ENCODE data around the gene LIME1.

The LIME1 gene

DNA sequence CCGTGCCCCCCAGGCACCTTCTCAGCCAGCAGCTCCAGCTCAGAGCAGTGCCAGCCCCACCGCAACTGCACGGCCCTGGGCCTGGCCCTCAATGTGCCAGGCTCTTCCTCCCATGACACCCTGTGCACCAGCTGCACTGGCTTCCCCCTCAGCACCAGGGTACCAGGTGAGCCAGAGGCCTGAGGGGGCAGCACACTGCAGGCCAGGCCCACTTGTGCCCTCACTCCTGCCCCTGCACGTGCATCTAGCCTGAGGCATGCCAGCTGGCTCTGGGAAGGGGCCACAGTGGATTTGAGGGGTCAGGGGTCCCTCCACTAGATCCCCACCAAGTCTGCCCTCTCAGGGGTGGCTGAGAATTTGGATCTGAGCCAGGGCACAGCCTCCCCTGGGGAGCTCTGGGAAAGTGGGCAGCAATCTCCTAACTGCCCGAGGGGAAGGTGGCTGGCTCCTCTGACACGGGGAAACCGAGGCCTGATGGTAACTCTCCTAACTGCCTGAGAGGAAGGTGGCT is 39.1 kb upstream of the LIME1 start:
- no peak for DNase-seq

DNA sequence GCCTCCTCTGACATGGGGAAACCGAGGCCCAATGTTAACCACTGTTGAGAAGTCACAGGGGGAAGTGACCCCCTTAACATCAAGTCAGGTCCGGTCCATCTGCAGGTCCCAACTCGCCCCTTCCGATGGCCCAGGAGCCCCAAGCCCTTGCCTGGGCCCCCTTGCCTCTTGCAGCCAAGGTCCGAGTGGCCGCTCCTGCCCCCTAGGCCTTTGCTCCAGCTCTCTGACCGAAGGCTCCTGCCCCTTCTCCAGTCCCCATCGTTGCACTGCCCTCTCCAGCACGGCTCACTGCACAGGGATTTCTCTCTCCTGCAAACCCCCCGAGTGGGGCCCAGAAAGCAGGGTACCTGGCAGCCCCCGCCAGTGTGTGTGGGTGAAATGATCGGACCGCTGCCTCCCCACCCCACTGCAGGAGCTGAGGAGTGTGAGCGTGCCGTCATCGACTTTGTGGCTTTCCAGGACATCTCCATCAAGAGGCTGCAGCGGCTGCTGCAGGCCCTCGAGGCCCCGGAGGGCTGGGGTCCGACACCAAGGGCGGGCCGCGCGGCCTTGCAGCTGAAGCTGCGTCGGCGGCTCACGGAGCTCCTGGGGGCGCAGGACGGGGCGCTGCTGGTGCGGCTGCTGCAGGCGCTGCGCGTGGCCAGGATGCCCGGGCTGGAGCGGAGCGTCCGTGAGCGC is 38.5 kb upstream of the LIME1 start:
- no peak for DNase-seq

- no peak for DNase-seq
Measured at GRCh38 chr20:63698739-63699465, 37.6 kb upstream of the LIME1 start.

DNA sequence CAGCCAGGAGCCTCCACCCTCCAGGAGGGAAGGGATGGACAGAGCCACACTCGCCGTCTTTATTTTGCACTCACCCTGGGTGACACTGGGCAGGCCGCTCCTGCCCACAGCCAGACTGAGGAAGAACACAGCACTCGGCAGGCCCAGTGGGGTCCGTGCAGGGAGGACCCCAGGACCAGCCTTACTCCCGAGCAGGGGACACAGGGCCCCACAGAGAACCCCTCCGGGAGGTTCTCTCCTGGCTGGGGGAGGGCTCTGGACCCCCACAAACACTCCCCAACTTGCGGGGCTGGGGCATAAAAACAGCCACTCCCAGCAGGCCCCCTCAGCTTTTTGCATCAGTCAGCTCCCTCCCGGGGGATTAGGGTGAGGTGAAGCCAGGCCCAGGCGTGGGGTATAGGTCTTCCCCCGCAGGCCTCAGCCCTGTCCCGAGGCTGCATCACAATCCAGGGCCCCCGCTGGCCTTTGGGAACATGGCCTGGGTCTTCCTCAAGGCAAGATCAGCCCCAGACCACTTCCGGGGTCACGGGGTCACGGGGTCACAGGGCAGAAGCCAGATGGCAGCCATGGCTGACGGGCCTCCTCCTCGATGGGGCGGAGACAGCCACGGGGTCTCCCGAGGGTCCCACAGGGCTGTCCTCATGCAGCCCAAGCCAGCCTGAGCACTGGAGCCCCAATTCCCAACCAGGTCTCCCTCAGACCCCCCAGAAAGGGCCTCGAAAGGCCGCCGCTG is 36.8 kb upstream of the LIME1 start:
- no peak for DNase-seq

- no peak for DNase-seq
Measured at GRCh38 chr20:63700199-63701050, 36.0 kb upstream of the LIME1 start.

GRCh38 chr20:63701051-63701328 is 35.5 kb upstream of the LIME1 start:
- DNase-seq = no peak

GRCh38 chr20:63701329-63702035 is 35.0 kb upstream of the LIME1 start:
- DNase-seq = no peak

GRCh38 chr20:63702036-63702665 is 34.3 kb upstream of the LIME1 start:
- DNase-seq = no peak

DNA sequence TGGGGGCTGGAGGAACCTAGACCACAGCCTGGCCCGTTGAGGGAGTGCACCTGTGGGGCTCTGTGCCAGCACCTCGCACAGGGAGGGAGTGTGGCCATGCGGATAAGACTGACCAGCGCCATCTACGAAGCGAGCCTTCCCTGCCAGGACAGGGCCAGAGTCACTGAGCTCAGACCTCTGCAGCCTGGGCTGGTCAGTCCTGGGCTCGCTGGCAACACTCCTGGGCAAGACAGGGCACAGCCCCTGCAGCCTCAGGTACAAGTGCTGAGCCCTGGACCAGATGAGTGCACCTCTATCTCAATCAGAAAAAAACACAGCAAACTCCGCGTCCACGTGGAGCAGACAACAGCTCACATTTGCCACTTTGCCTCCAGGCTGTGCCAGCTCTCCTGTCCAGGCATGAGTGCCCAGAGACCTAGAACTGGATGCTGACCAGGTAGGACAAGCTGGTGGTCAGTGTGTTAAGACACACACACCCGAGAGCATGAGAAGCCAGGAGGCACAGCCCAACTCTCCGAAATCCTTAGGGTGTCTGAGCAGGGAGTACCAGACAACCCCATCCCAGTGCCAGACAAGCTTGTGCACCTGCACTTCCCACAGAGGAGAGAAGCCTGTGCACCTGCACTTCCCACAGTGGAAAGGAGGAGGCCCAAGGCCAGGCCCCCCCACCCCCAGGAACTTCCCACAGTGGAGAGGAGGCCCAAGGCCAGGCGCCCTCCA is 33.6 kb upstream of the LIME1 start:
- DNase-seq = no peak

GRCh38 chr20:63703471-63703975 is 32.9 kb upstream of the LIME1 start:
- DNase-seq = no peak

- DNase-seq = no peak
Measured at GRCh38 chr20:63703976-63704748, 32.3 kb upstream of the LIME1 start.

DNA sequence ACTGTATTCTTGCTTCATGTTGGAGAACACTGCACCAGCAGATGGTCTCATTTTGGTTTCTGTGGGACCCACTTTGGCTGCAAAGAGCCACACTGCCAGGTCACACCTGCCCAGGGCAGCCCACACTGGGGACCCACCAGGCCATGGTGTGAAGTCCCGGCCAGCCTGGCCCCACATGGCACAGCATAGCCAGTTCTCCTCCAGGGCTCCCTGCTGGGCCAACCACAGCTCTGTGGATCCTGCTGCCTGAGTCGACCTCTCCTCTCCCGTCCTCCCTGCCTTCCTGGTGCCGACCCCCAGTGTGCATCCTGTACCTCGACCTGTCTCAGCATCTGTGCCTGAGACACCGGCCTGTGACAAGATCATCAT is 31.7 kb upstream of the LIME1 start:
- DNase-seq = no peak

- DNase-seq = no peak
Measured at GRCh38 chr20:63705232-63706026, 31.0 kb upstream of the LIME1 start.

DNA sequence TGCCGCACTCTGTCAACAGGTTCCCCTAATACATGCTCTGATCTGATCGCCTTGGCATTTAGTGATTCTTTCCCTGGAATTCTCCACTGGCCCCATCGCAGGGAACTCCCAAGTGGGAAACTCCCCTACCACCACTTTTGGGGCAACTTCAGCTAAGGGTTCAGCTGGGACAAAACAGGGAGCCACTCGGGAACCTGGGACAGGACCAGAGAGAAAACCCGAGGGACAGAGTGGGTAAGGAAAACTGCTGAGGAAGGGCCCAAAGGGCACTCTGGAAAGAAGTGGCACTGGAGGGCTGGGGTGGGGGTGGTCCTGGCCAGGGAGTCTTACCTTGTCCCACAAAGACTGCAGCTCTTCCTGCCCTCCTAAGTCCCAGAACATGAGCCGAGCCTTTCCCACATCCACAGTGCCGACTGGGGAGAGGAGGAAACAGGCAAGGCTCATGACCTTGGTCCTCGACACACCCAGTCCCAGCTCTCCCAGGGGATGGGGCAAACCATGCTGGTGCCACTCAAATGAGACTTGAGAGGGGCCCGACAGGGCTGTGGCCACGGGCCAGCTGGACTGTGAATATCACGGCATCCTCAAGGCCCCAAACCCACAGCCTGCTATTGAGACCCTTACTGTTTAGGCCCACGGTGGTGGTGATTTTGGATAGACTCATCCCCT is 30.3 kb upstream of the LIME1 start:
- DNase-seq = no peak

DNA sequence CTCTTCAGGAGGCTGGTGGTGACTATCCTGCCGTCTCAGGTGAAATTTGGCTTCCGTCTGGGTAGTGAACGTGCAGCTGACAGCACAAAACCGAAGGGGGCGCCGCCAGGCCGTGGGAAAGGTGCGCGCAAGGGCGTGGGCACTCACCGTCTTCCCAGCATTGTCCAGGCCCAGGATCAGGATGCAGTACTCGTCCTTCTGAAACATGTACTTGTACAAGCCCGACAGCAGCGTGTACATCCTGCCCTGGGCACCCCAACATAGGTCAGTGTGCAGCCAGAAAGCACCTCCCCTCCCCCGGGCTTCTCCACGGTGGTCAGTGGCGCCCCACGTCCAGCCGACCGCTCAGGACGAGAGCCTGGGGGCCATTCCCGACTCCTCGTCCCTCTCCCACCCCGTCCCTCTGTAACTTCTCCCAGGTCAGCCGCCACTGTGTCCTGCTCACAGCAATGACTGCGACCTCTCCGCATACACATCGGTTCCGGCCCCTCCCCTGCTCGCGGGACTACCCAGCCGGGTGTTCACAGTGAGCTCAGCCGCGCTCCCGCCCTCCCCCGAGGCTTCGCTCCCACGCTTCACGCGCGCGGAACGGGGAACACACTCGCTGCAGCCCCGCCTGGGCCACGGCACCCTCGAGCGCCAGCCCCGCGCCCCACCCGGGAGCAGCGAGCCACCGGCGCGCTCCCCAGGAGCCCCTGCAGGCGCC is 29.5 kb upstream of the LIME1 start:
- DNase-seq = peak; percentile 11

DNA sequence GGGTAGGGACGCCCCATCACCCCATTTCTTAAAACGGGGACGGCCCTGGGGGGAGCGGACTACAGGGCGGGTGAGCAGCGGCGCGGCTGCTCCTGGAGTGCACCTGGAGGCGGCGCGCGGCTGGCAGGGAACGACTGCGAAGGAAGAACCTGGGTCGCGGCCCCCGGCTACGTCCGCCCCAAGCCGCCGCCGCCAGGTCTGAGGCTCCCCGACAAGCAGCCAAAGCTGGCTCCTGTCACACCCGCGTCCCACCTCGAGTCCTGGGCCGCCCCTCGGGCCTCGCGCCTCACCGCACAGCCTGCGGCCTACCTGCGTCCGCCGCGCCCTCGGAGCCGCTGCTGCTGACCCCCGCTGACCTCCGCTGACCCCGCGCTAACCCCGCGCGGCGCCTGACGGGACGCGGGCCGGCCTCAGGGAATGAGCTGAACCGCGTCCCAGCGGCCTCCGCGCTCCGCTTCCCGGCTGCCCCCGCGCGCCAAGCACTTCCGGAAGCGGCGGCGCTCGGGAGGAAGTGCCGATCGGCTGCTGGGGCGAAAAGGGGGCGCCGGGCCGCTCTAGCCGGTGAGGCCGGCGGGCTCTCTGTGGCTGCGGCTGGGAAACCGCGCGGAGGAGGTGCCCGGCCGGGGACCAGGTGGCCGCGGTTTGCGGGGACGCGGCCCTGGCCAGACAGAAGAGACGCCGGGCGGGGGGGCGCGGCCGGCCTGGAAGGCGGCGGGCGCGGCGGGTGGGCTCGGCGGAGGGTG is 28.7 kb upstream of the LIME1 start, which contains the start of the genes ARFRP1 and ZGPAT:
ARFRP1 (minus strand) TSS at position 419 of the 743 bp plus-strand sequence. CDS start 885 bp downstream, outside the sequence.
ZGPAT (plus strand) TSS at position 482 of the 743 bp plus-strand sequence. CDS start 542 bp downstream, outside the sequence.
- DNase-seq = peak; percentile 6

All from NCI-H1694 treated with DMSO at 0.1 percent for 48 hours (cell line).